Endometrium (tissue), 2 donors: ENCODE results near the gene CTSZ.
"Not testable (repeated sequence)": the region's sequence is repeated elsewhere in the genome, so short reads cannot be mapped to it uniquely, and the experiment has no call there.

ENCODE experiments used
- FAIRE-seq: peaks from 2 replicates; lab custom pipeline; 2012; peaks lifted over from hg19 to GRCh38; lab: Jason Lieb, UNC
- donor health status: control.
- donor health status: control.

Gene CTSZ

GRCh38 chr20:58978351-58979190, 28.5 kb downstream of the CTSZ start:
- FAIRE-seq, result no peak

- FAIRE-seq, result no peak
Observed at GRCh38 chr20:58976061-58976730, 30.9 kb downstream of the CTSZ start.

GRCh38 chr20:58975353-58975752, 31.7 kb downstream of the CTSZ start:
- FAIRE-seq, result no peak

DNA sequence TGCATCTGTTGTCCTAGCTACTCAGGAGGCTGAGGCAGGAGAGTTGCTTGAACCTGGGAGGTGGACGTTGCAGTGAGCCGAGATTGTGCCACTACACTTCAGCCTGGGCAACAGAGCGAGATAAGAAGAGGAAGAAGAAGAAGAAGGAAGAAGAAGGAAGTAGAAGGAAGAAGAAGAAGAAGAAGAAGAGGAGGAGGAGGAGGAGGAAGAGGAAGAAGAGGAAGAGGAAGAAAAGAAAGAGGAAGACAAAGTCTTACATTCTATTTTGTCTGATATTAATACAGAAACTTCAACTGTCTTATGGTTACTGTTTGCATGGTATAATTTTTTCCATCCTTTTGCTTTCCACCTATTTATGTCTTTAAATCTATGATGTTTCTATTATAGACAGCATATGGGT, 33.2 kb downstream of the CTSZ start:
- no peak for FAIRE-seq

DNA sequence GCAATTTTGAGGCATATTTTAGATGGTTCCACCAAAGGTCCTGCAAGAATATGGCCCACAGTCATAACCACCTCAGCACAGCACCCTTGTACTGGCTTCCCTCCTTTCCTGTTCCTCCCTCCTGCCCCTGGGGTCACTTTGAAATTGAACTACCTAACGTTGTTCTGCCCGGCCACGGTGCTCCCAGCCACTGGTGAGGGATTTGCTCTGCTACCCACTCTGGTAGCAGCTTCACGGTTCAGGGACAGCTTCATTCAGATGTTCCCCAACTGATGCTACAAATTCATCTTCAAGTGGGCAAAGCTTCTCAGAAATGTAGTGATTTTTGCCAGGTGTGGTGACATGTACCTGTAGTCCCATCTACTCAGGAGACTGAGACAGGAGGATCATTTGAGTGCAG, 33.9 kb downstream of the CTSZ start:
- FAIRE-seq, result no peak

DNA sequence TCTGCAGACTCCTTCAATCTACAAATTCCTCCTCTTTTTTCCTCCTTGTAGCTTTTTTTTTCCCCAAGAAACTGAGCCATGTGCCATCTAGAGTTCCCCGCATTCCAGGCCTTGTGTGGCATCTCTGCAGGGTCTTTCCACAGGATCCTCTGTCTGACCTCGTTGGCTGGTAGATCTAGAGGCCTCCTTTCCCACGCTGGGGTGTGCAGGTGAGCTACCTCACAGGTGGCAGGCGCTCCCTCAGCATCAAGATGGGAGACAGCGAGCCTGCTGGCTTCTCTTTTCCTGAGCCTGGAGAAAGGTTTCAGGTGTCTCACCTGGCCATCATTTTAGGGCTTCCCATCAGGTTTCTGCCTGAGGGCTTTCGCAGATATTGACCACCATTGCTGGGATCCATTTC, 35.6 kb downstream of the CTSZ start:
- FAIRE-seq, result no peak

DNA sequence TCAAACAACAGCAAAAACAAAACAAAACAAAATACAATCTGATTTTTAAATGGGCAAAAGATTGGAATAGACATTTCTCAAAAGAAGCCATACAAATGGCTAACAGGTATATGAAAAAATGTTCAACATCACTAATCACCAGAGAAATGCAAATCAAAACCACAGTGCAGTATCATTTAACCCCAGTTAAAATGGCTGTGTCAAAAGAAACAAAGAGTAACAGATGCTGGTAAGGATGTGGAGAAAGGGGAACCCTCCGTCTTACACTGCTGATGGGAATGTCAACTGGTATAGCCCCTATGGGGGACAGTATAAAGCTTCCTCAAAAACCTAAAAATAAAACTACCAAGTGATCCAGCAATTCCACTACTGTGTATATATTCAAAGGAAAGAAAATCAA, 36.9 kb downstream of the CTSZ start:
- no peak for FAIRE-seq

DNA sequence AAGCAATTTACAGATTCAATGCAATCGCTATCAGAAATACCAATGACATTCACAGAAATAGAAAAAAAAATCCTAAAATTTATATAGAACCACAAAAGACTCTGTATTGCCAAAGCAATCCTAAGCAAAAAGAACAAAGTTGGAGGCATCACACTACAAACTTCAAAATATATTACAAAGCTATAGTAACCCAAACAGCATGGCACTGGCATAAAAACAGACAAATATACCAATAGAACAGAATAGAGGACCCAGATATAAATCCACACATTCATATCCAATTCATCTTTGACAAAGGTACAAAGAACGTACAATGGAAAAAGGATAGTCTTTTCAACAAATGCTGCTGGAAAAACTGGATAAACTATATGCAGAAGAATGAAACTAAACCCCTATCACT, 37.6 kb downstream of the CTSZ start:
- no peak for FAIRE-seq

- FAIRE-seq, result no peak
Observed at GRCh38 chr20:58967652-58968429, 39.2 kb downstream of the CTSZ start.

DNA sequence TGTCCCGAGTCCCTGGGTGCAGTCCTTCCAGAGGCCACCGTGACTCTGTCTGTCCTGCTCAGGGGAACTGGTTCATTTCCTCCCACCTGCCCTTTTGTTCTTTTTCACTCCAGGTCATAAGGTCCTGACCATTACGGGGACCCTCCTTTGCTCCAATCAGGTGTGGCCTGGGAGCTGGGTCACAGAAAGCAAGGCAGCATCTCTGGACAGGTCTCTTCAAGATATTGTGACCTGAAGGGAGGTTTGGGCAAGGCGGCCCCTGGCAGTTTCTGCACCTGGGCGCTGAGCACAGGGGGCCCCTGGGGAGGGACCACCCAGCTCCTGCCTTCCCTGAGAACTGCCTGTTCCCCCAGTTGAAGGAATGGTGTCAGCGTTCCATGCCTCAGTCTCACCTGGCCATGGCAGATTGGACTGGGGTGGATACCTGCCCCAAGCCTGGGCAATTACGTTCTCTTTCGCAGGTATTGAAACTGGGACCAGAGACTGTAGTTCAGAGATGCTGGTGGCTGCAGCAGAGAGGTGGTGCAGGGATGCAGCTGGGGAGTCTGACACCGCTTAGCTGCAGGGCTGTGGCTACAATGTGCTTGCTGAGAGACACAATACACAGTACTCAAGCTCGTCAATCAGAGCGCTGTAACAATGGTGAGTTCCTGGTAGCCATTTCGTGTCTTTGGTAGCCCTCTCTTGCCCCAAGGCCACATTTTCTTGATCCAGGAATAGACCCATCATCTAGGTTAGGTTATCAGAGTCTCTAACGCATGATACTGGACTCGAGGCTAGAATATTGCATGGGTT, 41.6 kb downstream of the CTSZ start:
- FAIRE-seq, result no peak

DNA sequence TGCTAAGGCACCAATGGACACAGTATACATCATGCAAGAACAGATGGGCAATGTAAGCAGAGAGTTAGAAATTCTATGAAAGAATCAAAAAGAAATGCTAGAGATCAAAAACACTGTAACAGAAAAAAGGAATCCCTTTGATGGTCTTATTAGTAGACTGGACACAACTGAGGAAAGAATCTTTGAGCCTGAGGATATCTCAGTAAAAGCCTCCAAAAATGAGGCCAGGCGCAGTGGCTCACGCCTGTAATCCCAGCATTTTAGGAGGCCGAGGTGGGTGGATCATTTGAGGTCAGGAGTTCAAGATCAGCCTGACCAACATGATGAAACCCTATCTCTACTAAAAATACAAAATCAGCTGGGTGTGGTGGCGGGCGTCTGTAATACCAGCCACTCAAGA, 43.1 kb downstream of the CTSZ start:
- not testable (repeated sequence) for FAIRE-seq

- no peak for FAIRE-seq
Observed at GRCh38 chr20:58963060-58963584, 43.9 kb downstream of the CTSZ start.

GRCh38 chr20:58959652-58960051, 47.4 kb downstream of the CTSZ start:
- FAIRE-seq, result no peak

- FAIRE-seq, result no peak
Observed at GRCh38 chr20:58956078-58956477, 51.0 kb downstream of the CTSZ start.

GRCh38 chr20:58953050-58953449, 54.0 kb downstream of the CTSZ start:
- FAIRE-seq, result no peak

- FAIRE-seq, result no peak
Observed at GRCh38 chr20:58950603-58951002, 56.5 kb downstream of the CTSZ start.

GRCh38 chr20:58947797-58948388, 59.2 kb downstream of the CTSZ start:
- FAIRE-seq, result not testable (repeated sequence)

GRCh38 chr20:58945965-58946631, 61.0 kb downstream of the CTSZ start:
- no peak for FAIRE-seq
